NOMO-1 treated with dmso at 0.1 percent for 144 hours (cell line): ENCODE measurements around the gene FAM114A2.
"Not testable (repeated sequence)": the region's sequence is repeated elsewhere in the genome, so short reads cannot be mapped to it uniquely, and the experiment has no call there.

Experiments used
- DNase-seq: peaks from one replicate; lab custom pipeline; 2025; ENCODE audit not compliant: unreplicated experiment; lab: John Stamatoyannopoulos, UW

The FAM114A2 gene

DNA sequence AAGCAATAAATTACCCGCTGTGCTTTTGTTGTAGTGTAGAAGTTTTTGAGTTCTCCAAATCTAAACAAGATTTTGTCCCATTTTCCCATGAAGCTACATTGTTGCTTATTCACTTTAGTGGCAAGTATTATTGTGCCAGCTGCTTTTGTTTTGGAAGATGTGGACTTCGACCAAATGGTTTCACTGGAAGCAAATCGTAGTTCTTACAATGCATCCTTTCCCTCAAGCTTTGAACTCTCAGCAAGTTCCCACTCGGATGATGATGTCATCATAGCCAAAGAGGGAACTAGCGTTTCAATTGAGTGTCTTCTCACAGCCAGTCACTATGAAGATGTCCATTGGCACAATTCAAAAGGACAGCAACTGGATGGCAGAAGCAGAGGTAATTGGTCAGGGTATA lies 10.9 kb upstream of the FAM114A2 start:
- DNase-seq, result no peak

DNA sequence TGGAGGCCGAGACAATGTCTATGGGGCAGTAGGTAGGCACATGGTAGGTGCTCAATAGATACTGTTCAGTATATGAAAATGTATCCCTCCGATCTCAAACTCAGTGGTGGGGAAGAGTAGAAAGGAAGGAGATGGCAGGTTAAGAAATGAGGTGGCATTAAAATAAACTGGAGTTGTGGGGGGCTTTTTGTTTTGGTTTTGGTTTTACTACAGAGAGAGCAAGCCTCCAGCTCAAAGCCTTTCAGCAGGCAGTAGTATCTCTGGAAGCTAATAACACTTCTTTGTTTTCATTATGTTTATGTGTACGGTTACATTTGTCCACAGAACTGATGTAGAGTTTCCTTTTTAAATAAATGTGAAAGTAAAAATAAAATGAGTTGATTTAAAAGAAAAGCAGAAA lies 8.6 kb upstream of the FAM114A2 start:
- no peak for DNase-seq

- DNase-seq, result no peak
Measured at GRCh38 chr5:154046486-154046885, 7.8 kb upstream of the FAM114A2 start.

DNA sequence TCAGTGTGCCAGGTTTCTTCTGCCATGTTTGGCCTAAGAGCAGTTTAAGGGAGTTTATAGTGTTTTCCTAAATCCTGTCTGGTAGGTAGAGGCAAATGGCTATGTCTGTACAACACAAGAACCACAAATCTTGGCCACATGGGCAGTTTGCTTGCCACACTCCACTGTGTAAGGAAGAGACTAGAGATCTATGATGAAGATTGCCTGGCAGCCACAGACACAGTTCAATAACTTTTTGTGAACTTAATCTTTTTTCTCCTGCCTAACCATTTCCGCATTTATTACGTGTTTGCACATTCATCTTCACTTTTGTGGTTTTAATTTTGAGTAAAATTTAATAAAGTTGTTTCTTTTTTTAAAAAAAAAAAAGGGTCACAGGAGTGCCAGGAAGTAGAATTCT lies 5.9 kb upstream of the FAM114A2 start:
- no peak for DNase-seq

- DNase-seq, result no peak
Measured at GRCh38 chr5:154044099-154044498, 5.4 kb upstream of the FAM114A2 start.

GRCh38 chr5:154042766-154043165 lies 4.1 kb upstream of the FAM114A2 start:
- DNase-seq, result no peak

DNA sequence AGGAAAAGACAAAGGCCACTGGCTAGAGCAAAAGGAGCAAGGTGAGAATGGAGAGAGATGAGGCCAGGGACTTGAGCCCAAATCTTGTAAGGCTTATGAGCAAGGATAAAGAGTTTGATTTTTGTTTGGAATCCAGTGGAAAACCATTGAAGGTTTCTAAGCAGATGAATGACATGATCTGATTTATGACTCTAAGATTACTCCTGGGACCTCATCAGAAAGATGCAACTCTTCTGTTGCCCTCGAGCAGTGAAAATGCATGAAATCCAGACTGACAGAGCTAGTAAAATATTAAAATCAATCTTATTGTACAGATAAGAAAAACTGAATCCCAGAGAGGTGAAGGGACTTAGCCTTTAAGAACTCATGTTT lies 734 bp upstream of the FAM114A2 start:
- no peak for DNase-seq

GRCh38 chr5:154038261-154038706 lies 426 bp downstream of the FAM114A2 start:
- DNase-seq, result peak; percentile 10

DNA sequence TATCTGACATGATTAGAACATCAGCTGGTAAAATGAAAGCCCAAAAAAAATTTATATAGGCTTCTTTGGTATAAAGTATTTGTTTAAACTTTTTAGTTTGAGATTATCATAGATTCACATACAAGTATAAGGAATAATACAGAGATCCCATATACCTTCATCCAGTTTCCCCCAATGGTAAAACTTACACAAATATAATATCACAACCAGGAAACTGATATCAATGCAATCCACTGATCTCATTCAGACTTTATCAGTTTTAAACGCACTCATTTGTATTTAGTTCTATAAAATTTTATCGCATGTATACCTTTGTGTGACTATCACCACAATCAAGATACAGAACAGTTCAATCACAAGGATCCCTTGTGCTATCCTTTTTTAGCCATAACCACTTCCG lies 3.8 kb downstream of the FAM114A2 start:
- DNase-seq, result no peak

DNA sequence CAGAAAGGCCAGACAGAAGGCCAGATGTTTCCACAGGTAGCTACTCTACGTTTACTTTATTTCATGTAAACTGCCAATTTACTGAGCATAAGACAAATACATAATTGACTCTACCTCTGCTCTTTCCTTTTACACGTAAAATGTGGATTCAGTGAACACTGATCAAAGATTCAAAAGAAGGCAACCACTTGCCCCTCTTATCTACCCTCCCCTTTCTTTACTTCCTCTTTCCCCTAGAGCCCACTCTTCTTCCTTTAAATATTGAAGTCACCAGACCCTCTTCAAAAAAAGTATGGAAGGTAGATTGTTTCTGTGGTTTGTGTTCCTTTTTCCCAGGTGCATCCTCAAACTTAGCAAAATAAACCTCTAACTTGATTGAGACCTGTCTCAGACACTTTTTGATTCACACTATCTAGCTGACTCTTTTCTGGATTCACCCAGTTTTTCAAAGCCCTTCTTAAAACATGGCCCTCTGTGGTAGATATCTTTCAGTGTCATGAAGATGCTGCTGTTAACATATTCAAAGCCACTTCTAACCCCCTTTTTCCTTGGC lies 6.7 kb downstream of the FAM114A2 start:
- DNase-seq, result no peak

DNA sequence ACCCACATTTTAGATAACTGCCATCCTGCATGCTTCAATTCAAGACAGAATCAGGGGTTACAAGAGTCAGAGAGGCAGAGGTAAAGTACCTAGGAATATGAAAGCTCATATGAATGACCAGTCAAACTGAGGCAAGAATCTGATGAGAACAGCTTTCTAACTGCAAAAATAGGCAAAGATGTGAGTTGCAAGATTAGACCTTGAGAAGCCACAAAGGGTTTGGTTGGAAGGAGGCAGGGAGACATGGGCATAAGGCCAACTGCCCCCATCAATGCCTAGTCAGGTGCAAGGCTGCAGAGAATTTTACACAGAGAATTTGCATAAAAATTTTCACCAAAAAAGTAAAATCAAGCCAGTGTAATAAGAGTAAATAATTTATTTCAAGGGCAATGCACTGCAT lies 12.8 kb downstream of the FAM114A2 start:
- DNase-seq, result no peak

DNA sequence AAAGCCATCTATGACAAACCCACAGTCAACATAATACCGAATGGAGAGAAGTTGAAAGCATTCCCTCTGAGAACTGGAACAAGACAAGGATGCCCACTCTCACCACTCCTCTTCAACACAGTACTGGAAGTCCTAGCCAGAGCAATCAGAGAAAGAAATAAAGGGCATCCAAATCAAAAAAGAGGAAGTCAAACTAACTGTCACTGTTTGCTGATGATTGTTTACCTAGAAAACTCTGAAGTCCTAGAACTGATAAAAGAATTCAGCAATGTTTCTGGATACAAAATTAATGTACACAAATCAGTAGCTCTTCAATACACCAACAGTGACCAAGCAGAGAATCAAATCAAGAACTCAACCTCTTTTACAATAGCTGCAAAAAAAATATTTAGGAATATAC lies 19.8 kb downstream of the FAM114A2 start:
- not testable (repeated sequence) for DNase-seq

DNA sequence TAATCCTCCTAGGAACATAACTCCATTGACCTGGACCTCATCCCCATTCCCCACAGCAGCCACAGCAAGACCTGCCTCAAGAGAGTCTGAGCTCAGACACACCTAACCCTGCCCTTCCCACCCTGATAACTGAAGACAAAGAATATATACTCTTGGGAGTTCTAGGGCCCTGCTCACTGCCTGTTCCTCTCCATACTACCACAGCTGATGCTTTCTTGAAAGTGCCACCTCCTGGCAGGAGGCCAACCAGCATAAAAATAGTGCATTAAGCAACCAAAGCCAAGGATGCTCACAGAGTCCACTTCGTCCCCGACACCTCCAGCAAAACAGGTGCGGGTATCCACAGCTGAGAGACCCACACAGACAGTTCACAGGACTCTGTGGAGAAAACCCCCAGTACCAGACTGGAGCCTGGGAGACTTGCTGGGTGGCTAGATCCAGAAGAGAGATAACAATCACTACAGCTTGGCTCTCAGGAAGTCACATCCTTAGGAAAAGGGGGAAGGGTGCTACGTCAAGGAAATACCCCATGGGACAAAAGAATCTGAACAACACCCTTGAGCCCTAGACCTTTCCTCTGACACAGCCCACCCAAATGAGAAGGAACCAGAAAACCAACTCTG lies 23.5 kb downstream of the FAM114A2 start:
- DNase-seq, result no peak

GRCh38 chr5:154010660-154011059 lies 28.1 kb downstream of the FAM114A2 start:
- DNase-seq, result no peak

DNA sequence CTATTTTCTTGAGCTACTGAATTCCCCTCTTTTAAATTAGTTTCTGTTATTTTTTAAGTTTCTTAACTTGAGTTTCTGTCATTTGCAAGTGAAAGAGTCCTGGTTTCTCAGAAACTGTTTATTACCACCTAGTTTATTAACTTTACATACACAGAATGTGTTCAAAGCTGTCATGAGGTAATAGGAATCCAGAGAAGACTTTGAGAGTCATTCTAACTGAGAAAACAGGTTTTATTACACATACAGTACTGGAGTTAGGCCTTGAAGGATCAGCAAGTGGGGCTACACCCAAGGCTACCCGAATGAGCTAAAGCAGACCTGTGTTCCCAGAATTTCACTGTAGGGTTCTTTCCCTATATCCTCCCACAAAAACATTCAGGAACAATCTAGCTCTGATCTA lies 33.1 kb downstream of the FAM114A2 start:
- no peak for DNase-seq

- no peak for DNase-seq
Measured at GRCh38 chr5:154002511-154003020, 36.1 kb downstream of the FAM114A2 start.

DNA sequence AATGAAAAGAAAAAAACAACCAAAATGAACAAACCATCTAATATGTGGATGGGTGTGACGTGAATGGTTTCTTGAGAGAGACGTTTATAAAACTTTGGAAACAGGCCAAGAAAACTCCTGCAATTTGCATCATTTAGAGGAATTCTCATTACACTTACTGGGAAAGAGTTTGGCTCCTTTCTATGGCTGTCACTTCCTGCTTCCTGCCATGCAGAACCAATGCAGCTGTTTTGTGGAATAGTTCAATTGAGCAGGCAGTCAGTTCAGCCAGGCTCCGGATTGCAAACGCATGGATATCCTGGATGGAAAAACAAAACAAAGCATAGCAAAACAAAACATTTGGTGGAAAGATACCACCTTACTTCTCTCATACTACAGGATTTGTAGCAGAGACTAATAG lies 36.6 kb downstream of the FAM114A2 start:
- DNase-seq, result no peak

DNA sequence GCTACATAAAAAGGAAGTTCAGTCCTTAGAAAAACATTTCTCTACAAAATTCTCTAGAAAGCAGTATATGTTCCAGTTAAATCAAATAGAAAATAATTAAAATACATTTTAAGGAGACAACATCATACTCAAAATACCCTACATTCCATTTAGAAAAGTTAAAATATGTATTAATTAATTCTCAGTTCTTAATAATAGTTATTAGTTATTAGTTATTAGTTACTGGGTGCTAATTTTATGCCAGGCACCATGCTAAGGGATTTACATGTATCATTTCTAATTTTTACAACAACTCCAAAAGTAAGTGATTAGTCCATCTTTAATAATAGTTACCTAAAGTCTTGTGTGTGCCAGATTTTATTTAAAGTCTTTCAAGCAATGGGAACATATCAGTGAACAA lies 38.0 kb downstream of the FAM114A2 start:
- DNase-seq, result no peak

DNA sequence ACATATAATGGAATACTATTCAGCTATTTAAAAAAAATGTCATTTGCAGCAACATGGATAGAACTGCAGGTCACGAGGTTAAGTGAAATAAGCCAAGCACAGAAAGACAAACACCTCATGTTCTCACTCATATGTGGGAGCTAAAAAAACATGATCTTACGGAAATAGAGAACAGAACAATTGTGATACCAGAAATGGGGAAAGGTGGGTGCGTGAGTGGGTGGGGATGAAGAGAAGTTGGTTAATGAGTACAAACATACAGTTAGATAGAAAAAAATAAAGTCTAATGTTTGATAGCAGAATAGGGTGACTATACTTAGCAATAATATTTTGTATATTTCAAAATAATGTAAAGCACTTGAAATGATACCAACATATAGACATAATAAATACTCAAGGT lies 38.7 kb downstream of the FAM114A2 start:
- DNase-seq, result no peak

GRCh38 chr5:153998768-153999167 lies 39.9 kb downstream of the FAM114A2 start:
- no peak for DNase-seq

DNA sequence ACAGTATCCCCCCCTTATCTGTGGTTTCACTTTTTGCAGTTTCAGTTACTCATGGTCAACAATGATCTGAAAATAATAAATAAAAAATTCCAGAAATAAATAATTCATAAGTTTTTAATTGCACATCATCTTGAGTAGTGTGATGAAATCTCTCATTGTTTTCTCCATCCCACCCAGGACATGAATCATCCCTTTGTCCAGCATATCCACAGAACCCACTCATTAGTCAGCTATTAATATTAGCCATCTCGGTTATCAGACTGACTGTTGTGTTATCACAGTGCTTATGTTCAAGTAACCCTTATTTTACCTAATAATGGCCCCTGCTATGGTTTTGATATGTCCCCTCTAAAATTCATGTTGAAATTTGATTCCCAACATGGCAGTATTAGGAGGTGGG lies 40.7 kb downstream of the FAM114A2 start:
- DNase-seq, result no peak

GRCh38 chr5:153991168-153991567 lies 47.5 kb downstream of the FAM114A2 start:
- DNase-seq, result no peak

DNA sequence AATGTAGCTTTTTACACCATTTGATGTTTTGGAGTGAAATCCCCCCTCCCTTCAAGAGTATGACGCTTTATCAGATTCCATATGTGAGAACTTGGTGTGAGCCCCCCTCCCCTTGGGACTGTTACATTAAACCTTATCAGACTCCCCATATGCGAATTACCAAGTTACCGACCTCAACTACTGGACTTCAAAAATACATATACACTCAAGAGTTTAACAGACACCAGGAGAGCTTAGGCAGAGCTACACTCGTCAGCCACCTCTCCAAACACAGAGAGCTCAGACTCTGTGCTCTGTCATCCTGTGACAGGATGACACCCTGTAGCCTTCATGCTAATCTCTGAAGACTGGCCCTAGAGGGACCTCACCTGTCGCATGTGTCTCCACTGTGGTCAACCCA lies 50.2 kb downstream of the FAM114A2 start:
- DNase-seq, result no peak
